GM12873 (cell line): ENCODE data around the gene NUAK2.

Experiments used
- TF ChIP-seq, protein P1 (sequence below): IDR thresholded peaks from 2 replicates; pipeline ENCODE4 v1.5.1; 2012; ENCODE audit warnings: low read depth, mild to moderate bottlenecking, moderate library complexity, low read length, control low read depth; ENCODE audit not compliant: insufficient read depth; ENCODE audit errors: missing control alignments

The NUAK2 gene

GRCh38 chr1:205306929-205307566 lies 14.5 kb downstream of the NUAK2 start:
- TF ChIP-seq, protein P1, sequence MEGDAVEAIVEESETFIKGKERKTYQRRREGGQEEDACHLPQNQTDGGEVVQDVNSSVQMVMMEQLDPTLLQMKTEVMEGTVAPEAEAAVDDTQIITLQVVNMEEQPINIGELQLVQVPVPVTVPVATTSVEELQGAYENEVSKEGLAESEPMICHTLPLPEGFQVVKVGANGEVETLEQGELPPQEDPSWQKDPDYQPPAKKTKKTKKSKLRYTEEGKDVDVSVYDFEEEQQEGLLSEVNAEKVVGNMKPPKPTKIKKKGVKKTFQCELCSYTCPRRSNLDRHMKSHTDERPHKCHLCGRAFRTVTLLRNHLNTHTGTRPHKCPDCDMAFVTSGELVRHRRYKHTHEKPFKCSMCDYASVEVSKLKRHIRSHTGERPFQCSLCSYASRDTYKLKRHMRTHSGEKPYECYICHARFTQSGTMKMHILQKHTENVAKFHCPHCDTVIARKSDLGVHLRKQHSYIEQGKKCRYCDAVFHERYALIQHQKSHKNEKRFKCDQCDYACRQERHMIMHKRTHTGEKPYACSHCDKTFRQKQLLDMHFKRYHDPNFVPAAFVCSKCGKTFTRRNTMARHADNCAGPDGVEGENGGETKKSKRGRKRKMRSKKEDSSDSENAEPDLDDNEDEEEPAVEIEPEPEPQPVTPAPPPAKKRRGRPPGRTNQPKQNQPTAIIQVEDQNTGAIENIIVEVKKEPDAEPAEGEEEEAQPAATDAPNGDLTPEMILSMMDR, result no peak

DNA sequence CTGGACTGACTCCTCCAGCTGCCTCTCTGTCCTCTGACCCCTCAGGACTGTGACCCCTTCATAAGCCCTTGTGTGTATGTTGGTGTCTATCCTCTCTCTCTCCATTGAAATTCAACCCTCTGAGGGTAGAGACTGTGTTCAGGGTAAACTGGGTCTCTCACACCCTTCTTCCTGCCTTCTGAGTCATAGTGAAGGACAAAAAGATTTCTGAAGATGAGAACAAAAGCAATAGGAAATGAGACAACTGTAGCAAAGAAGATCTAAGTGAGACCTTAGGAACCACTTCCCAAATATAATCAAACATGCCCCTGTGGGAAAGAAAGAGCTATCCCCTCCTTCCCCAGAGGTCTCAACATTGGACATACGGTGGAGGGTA lies 16.9 kb downstream of the NUAK2 start:
- TF ChIP-seq, protein P1, result no peak

DNA sequence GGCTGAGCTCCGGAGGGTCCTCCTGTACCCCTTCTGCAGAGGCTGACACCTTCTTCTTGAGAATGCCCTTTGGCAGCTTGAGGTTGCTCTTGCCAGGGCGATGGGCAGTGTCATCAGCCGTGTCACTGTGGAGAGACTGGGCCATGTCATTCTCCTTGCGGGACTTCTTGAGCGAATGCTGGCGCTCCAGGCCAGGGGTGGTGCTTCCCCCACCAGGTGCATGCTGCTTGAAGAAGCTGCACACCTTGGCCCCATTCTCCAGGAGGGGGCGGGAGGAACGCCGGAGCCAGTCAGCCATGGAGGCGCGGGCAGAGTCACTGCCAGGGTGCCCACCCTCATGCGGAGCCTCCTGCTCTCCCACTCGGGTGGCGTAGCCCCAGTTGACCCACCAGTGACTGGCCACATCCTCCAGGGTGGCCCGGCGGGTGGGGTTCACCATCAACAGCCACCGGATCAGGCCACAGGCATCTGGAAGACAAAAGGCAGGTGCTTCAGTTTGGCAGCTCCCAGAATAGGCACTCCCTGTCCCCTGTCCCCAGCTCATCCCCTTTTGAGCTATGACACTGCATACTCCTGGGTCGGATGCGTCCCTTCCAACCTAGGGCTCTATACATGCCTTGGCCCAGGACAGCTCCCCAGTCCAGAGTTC lies 17.4 kb downstream of the NUAK2 start:
- TF ChIP-seq, protein P1, result no peak

DNA sequence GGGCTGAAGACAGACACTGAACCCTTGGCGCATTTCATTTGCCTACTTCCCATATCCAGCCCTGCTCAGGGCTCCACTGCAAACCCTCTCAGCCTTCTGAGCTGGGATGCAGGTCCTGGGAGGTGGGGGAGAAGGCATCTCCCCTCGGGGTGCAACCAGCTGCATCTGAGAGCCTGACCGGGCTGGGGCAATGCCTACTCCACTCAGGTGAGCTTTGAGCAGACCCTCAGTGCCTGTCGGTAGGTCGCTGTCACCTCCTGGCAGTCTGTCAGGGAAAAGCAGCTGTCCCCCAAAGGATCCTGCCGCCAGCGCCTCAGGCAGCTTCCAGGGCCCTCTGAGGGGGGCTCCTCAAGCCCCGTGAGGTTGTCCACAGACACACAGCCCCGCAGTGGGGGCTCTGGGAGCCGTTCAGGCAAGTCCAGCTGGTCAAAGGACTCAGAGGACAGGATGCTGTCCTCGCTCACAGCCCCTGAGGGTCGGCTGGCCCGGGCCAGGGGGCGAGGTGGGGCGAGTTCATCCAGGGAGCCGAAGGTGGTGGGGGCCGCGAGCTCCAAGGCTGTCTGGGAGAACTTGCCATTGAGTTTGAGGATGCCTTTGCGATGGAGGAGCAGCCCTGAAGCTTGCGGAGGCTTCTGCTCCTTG lies 18.2 kb downstream of the NUAK2 start:
- TF ChIP-seq, protein P1, result no peak

GRCh38 chr1:205301842-205302588 lies 19.5 kb downstream of the NUAK2 start:
- TF ChIP-seq, protein P1, result no peak

DNA sequence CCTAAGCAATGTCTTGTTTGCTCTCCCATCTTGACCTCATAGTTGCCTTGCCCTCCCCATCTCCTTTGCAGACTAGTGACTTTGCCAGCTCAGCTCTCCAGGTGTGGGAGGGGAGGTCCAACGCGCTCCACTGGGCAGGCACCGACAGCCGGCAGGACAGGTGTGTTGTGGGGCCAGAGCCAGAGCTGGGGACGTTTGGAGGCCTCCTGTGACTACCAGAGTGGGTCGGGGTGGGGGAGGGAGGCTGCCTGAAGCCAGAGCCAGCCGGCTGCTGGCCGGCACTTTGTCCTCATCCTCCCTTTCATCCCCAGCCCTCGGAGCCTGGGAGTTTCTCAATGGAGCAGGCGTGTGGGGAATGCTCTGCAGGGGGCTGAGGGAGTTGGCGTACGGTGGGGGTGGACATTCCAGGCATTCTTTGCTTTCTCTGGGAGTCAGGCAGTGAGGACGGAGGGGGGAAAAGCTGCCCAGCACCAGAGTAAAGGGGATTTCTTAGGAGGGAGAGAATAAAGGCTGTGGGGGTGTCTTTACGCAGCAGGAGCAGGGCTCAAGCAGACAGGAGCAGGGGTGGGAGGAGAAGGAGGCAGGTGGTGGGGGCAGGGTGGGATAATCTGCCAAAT lies 20.2 kb downstream of the NUAK2 start:
- TF ChIP-seq, protein P1, result no peak

- TF ChIP-seq, protein P1, result no peak
Observed at GRCh38 chr1:205300149-205300548, 21.4 kb downstream of the NUAK2 start.
